GM18498 (cell line): ENCODE results near the gene SEMA4A.

Source experiments
- ATAC-seq: cut with Tn5 transposase; IDR thresholded peaks from one replicate; pipeline ENCODE4 v1.9.1; 2021; ENCODE audit warnings: mild to moderate bottlenecking, moderate library complexity; ENCODE audit not compliant: unreplicated experiment

The SEMA4A gene

DNA sequence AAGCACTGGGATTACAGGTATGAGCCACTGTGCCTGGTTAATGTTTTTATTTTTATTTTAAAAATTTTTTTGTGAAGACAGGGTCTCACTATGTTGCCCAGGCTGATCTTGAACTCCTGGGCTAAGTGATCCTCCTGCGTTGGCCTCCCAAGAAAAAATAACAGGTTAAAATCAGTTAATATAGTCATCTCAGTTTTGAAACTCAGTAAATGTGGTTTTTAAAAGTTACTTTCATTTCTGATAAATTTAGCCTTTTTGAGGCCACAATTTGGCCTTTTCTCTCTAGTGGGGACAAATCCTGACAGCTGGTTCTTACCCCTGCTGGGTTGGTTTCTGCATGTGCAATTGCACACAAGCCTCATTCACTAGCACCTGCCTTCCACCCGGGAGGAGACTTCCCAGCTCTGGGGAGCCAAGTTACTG, 72.7 kb downstream of the SEMA4A start:
- peak; percentile 71 for ATAC-seq

DNA sequence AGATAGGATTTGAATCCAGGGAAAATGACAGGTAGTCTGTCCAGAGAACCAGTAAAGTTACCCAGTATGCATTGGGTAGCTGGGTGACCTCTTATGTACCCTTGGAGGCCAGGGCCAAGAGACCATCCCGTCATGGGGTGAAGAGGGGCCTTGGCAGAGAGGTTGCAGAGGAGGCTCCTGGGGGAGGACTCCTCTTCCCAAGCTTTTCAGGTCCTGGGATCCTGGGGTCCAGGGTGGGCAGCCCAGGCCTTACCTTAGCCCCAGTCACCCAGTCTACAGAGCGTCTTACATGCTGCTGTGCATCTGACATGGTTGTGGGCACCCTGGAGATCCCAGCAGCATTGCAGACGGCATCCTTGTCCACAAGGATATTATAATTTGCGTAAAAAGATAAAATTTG, 73.4 kb downstream of the SEMA4A start:
- no peak for ATAC-seq
